ENCODE measurements around the gene GLYR1. TPM values are rescaled to one million over a fixed set of nuclear protein-coding genes. Genes with fewer than 3 reads are reported as not detected.

Gene GLYR1
- total and polyA plus RNA-seq, 2 of the 4 experiments (the other 2 are of a cell fraction), result 26.0 to 54.2 TPM

- POLR2A ChIA-PET (ENCODE audit: unreplicated experiment), result no interaction called here
Observed at GRCh38 chr16:4788489-4788889, 58.6 kb downstream of the GLYR1 start.

More at GRCh38 chr16:4788489-4788889, 58.6 kb downstream of the GLYR1 start:
- H2AK5ac ChIP-seq (ENCODE audit: low read depth, low read length), result no peak overlapping the region
- ATAC-seq (ENCODE audit: low read depth) (no peak; the same call in 1 of the 2 replicates), DNase-seq (no peak)
- no peak overlapping the region for H3K4me3 ChIP-seq (ENCODE audit: insufficient read depth, low read depth, low read length)
- no peak overlapping the region for H4K91ac ChIP-seq (ENCODE audit: insufficient read depth, low read depth, low read length)
- intact Hi-C loops (cut with micrococcal nuclease), result no loop called here
- H3K9me1 ChIP-seq (ENCODE audit: insufficient read depth, low read length), result 0 out of 2 replicates have a peak, but pooled peaks cover 3% of the 10 kb centered on the region
- no peak overlapping the region for H3K4ac ChIP-seq (ENCODE audit: low read depth, low read length)
- BruUV-seq (replicated peaks), result no TSS peak
- in situ Hi-C loops (cut with MboI; ENCODE audit: low sequenced_read_pairs), result no loop called here
- H3K56ac ChIP-seq (ENCODE audit: extremely low read depth, insufficient read depth, low read length), result no peak overlapping the region
- H3K4me1 ChIP-seq (ENCODE audit: control insufficient read depth, insufficient read depth, low read length), result no peaks in the 10 kb centered on the region
- no peak overlapping the region for H2AK9ac ChIP-seq (replicated peaks; ENCODE audit: low read depth, low read length, poor library complexity)
- H3K79me1 ChIP-seq (ENCODE audit: low read depth in 1 of 2, low read length in 2 of 2), result no peaks in the 10 kb centered on the region
- no peak overlapping the region for H3K23ac ChIP-seq (ENCODE audit: low read depth, low read length)
- no CpG with 5 or more reads among the region's 9 CpGs for WGBS, 2 experiments (ENCODE audit: extremely low coverage in 2 of 2, insufficient read length in 1 of 2)
- H3K27me3 ChIP-seq (ENCODE audit: control insufficient read depth, insufficient read depth, low read length), result no peaks in the 10 kb centered on the region; the same call in 1 of the 2 replicates
- no peak overlapping the region for H3K27ac ChIP-seq (ENCODE audit: insufficient read depth, low read length)
- H2BK5ac ChIP-seq (ENCODE audit: low read depth, low read length, poor library complexity, severe bottlenecking), result no peak overlapping the region
- H3K4me2 ChIP-seq (ENCODE audit: low read depth, low read length), result no peak overlapping the region
- H2BK120ac ChIP-seq (ENCODE audit: low read depth, low read length), result no peak overlapping the region
- CTCF ChIA-PET, result no interaction called here
- no peak overlapping the region for H3K14ac ChIP-seq (replicated peaks; ENCODE audit: low read depth, low read length)
- no peaks in the 10 kb centered on the region for H3K36me3 ChIP-seq (ENCODE audit: control insufficient read depth, insufficient read depth, low read length)
- H4K8ac ChIP-seq (ENCODE audit: low read depth in 2 of 2, low read length in 2 of 2), result no peak overlapping the region
- no peak for TF ChIP-seq SMC3 (IDR thresholded peaks at IDR 0.05; ENCODE audit: low read depth, low read length)
- no peak overlapping the region for H3K9ac ChIP-seq (ENCODE audit: low read depth, low read length)
- H2BK15ac ChIP-seq (ENCODE audit: low read depth, low read length), result no peak overlapping the region
- no peaks in the 10 kb centered on the region for H3K9me3 ChIP-seq (ENCODE audit: control insufficient read depth, insufficient read depth, low read length)
- no peak overlapping the region for H4K5ac ChIP-seq (ENCODE audit: low read depth, low read length)
- no peak overlapping the region for H3K18ac ChIP-seq (ENCODE audit: low read depth, low read length)
- H2AFZ ChIP-seq (replicated peaks; ENCODE audit: low read length, poor library complexity), result no peak overlapping the region
- dilution Hi-C loops (cut with HindIII; ENCODE audit: low sequenced_read_pairs, unreplicated experiment), result no loop called here
- H2BK20ac ChIP-seq (ENCODE audit: low read depth, low read length), result no peak overlapping the region
- no peaks in the 10 kb centered on the region for H4K20me1 ChIP-seq (ENCODE audit: insufficient read depth, low read length)
